Pancreas (tissue), 10 donors: ENCODE data around the gene ARHGEF37. TPM values are rescaled to one million over a fixed set of nuclear protein-coding genes. Genes with fewer than 3 reads are reported as not detected.

ENCODE experiments used
- ATAC-seq, 4 donors: fragments of 200-7000 bp; cut with Tn5 transposase; one replicate each; pipeline versions ENCODE4 v1.8.0 to v1.9.1; 2020; ENCODE audit warnings: mild to moderate bottlenecking in 4 of 4, moderate library complexity in 4 of 4
- DNase-seq, 6 donors: peaks; one replicate each; pipeline ENCODE4 v3.0.0-alpha.2; 2020
- FAIRE-seq: peaks from 2 replicates; lab custom pipeline; 2012; peaks lifted over from hg19 to GRCh38; lab: Jason Lieb, UNC
- H3K27ac ChIP-seq, 4 donors: fragments of 200-600 bp; sonication (generic); 1 replicate in 3 of 4; 2 replicates in 1 of 4; pipeline versions ENCODE4 v1.5.0 to v1.8.0; 2020
- H3K27me3 ChIP-seq, 4 donors: fragments of 200-600 bp; one replicate each; pipeline ENCODE4 v1.8.0; 2021
- H3K36me3 ChIP-seq, 3 donors: fragments of 200-600 bp; sonication (generic) in 1 of 3; one replicate each; pipeline versions ENCODE4 v1.5.0 to v1.8.0; 2020 to 2021
- H3K4me1 ChIP-seq, 3 donors: fragments of 200-600 bp; one replicate each; pipeline ENCODE4 v1.8.0; 2021
- H3K4me3 ChIP-seq, 4 donors: fragments of 200-600 bp; sonication (generic) in 2 of 4; one replicate each; pipeline versions ENCODE4 v1.5.0 to v1.8.0; 2020 to 2021
- H3K9me3 ChIP-seq, 4 donors: fragments of 200-600 bp; one replicate each; pipeline ENCODE4 v1.8.0; 2021
- CTCF ChIP-seq, 4 donors: fragments of 200-600 bp; sonication (generic) in 3 of 4; IDR thresholded peaks; one replicate each; pipeline versions ENCODE4 v1.5.0 to v1.8.0; 2021; ENCODE audit warnings: antibody characterized with exemption in 4 of 4
- WGBS, 2 donors: extraction: QIAGEN DNeasy Blood & Tissue Kit; methylation state at CpG; one replicate each; pipeline ENCODE4 v1.1.7; 2013; 5-methylcytosine and 5-hydroxymethylcytosine counted together
- intact Hi-C, 3 donors: fragments of 100-400 bp; cut with DNase I; formaldehyde crosslinking; loops; one replicate each; pipeline versions ENCODE4 v1.11.1 to v1.14.2; 2022
- polyA plus RNA-seq, 2 donors: library from polyadenylated mRNA; stranded (reverse); fragments of 200-250 nt; gene quantifications; one replicate each; pipeline ENCODE4 v1.2.3, GENCODE V29; 2013
- total RNA-seq, 6 donors: library from RNA; stranded (reverse); fragmentation: NEBNext Ultra II Directional in 4 of 6; extraction: Animal tissue kit (Norgen Biotek cat#: 25700) in 4 of 6; gene quantifications; one replicate each; pipeline versions ENCODE4 v1.2.1 to v1.2.4, GENCODE V29; 2021 to 2023
- donor health status: healthy with polysubstance abuse.
- donor health status: DM: no; HTN: no; CAD: no; lungs with moderate emphysema.
- donor health status: DM: no; HTN: no; CAD: no.
- donor health status: control.
- donor health status: control.
- donor health status: Bipolar disorder and iron deficiency.
- donor health status: DM: yes; HTN: yes; CAD: no.
- donor health status: DM: no; HTN: no; CAD: no.
- donor health status: DM: no; HTN: no; CAD: no.
- donor health status: DM: yes; HTN: yes; CAD: no.

ARHGEF37 gene
- total and polyA plus RNA-seq, 8 donors, result 5.7 to 13.6 (median 9.2) TPM

DNA sequence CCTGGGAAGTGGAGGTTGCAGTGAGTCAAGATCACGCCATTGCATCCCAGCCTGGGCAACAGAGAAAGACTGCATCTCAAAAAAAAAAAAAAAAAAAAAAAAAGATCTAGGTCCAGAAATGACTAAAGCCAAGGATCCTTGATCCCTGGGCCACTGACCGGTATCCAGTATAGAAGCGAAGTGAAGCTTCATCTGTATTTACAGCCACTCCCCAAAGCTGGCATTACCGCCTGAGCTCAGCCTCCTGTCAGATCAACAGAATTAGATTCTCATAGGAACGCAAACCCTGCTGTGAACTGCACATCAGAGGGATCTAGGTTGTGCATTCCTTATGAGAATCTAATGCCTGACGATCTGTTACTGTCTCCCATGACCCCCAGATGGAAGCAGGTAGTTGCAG is 39.4 kb upstream of the ARHGEF37 start:
- peaks cover 14 to 39% (median 31%) of the 10 kb centered on the region in 3 donors for H3K4me1 ChIP-seq
- H3K36me3 ChIP-seq, result peaks cover 0 to 14% (median 2%) of the 10 kb centered on the region in 3 donors

DNA sequence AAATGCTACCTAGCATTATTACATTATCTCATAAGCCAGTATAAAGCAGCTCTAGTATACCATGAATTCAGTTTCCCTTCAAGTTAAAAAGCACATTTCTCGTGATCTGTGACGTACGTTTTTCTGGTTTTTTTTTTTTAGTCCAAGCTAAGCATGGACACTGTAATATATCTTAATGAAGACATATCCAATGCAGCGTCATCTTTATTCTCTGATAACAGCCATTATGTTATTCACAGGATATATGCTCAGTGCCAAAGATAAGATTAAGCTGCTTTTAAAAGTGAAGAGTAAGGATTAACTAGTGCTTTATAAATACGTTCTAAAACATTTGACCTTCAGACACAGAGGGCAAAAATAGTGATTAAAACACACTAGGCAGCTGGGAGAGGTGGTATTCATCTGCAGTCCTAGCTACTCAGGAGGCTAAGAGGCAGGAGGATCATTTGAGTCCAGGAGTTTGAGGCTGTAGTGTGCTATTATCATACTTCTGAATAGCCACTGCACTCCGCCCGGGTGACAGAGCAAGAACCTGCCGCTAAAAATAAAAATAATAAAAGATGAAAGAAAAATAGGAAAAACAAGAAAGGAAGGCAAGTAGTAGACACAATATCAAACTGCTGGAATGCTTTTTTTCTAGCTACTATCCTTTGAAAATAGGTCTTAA is 37.8 kb upstream of the ARHGEF37 start:
- peaks cover 0 to 10% (median 2%) of the 10 kb centered on the region in 3 donors for H3K36me3 ChIP-seq
- DNase-seq, result no peak
- no peaks in the 10 kb centered on the region for H3K9me3 ChIP-seq
- H3K4me1 ChIP-seq, result peaks cover 24 to 48% (median 45%) of the 10 kb centered on the region in 3 donors
- no peak overlapping the region for H3K27ac ChIP-seq
- no peak overlapping the region for H3K4me3 ChIP-seq
- ATAC-seq, result no peak
- no peaks in the 10 kb centered on the region for H3K27me3 ChIP-seq
- intact Hi-C loops, result no loop called here
- TF ChIP-seq CTCF (IDR thresholded peaks at IDR 0.05), result no peak
- FAIRE-seq, result no peak
- 41% methylated on average over 8 of the region's 8 CpGs for WGBS, 2 donors

More for the DNA sequence above, 39.4 kb upstream of the ARHGEF37 start:
- Histone ChIP-seq H3K4me3 (no peak overlapping the region), H3K27me3 (no peaks in the 10 kb centered on the region), H3K27ac (no peak overlapping the region), H3K9me3 (no peaks in the 10 kb centered on the region)
- TF ChIP-seq CTCF (IDR thresholded peaks at IDR 0.05), result no peak
- DNase-seq, result no peak
- no peak for FAIRE-seq
- 85% methylated on average over 6 of the region's 6 CpGs for whole genome bisulfite sequencing, 2 donors
- intact Hi-C loops, result no loop called here
- ATAC-seq, result no peak

DNA sequence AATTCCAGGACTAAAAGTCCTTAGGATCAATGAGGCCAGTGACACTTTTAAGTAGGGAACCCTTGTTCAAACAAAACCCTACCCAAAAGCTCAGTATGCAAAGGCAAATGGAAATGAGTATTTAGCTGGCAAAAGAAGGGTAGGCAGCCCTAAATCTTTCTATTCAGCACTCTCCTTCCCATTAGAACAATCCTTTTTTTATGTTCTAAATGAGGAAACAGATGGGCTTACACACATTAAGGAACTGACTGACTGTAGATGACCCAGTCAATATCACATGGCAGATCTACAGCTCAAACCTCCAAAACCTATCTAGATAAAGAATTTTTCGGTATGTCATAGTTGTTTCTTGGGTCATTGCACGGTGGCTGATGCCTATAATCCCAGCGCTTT is 37.3 kb upstream of the ARHGEF37 start:
- TF ChIP-seq CTCF (IDR thresholded peaks at IDR 0.05), result no peak
- WGBS, 2 donors, result 64 to 66% methylated on average over 3 of the region's 3 CpGs
- no peak overlapping the region for H3K27ac ChIP-seq
- no peak for DNase-seq
- no peak for FAIRE-seq
- no peak overlapping the region for H3K4me3 ChIP-seq
- no peaks in the 10 kb centered on the region for H3K9me3 ChIP-seq
- peak in 2 of 4 donors; percentile 40 to 42 for ATAC-seq
- H3K4me1 ChIP-seq, result peaks cover 24 to 50% (median 46%) of the 10 kb centered on the region in 3 donors
- H3K27me3 ChIP-seq, result no peaks in the 10 kb centered on the region
- intact Hi-C loops, result no loop called here
- H3K36me3 ChIP-seq, result peaks cover 0 to 9% (median 2%) of the 10 kb centered on the region in 3 donors

DNA sequence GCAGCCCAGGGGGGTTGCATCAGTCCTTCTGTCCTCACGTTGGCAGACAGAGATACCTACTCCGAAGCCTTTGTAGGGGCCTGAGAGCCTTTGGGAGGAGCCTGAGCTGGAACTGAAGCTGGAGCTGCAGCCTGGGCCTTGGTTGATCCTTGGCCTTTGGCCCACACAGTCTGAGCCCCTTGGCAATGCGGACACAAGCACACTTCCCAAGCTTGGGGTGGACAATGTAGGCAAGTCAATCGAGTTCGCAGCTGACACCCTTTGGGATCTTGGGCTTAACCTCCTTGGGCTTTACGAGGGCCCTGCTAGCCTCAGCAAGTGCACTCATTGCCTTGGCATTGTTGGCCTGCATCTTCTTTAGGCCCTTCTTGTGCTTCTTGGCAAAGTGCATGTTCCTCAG is 36.0 kb upstream of the ARHGEF37 start:
- ATAC-seq (no peak), DNase-seq (no peak), FAIRE-seq (no peak)
- H3K4me3 ChIP-seq, result no peak overlapping the region
- WGBS, 2 donors, result 71 to 77% methylated on average over 6 of the region's 6 CpGs
- peaks cover 0 to 9% (median 2%) of the 10 kb centered on the region in 3 donors for H3K36me3 ChIP-seq
- H3K27ac ChIP-seq, result no peak overlapping the region
- no peaks in the 10 kb centered on the region for H3K9me3 ChIP-seq
- peaks cover 24 to 41% (median 33%) of the 10 kb centered on the region in 3 donors for H3K4me1 ChIP-seq
- intact Hi-C loops, result no loop called here
- H3K27me3 ChIP-seq, result no peaks in the 10 kb centered on the region
- no peak for TF ChIP-seq CTCF (IDR thresholded peaks at IDR 0.05)

DNA sequence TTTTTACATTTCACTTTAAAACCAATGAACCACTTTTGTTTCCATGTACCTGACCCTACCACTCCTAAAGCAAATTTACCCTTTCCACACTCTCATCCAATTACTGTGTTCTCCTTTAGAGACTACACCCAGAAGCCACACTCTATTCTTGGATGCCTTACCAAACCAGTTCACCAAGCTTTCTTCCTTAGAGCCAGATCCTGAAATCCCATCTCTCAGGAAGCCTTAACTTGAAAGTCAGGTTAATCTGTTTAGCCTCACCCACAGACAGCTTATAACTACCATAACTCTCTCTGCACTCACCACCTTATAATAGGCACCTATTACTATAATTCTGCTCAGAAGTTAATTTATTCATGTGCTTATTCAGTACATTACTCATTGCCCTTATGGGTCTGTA is 34.3 kb upstream of the ARHGEF37 start:
- DNase-seq, result no peak
- no peak for ATAC-seq
- Histone ChIP-seq H3K4me1 (peaks cover 24 to 39% (median 28%) of the 10 kb centered on the region in 3 donors), H3K27ac (no peak overlapping the region), H3K4me3 (no peak overlapping the region), H3K27me3 (no peaks in the 10 kb centered on the region), H3K9me3 (no peaks in the 10 kb centered on the region), H3K36me3 (peaks cover 0 to 9% (median 2%) of the 10 kb centered on the region in 3 donors)
- intact Hi-C loops, result no loop called here
- FAIRE-seq, result no peak
- TF ChIP-seq CTCF (IDR thresholded peaks at IDR 0.05), result no peak
